GM18499 (cell line): ENCODE results near the gene HMCN2.
"Not testable (repeated sequence)": the region's sequence is repeated elsewhere in the genome, so short reads cannot be mapped to it uniquely, and the experiment has no call there.

Experiments used
- ATAC-seq: cut with Tn5 transposase; IDR thresholded peaks from one replicate; pipeline ENCODE4 v1.9.1; 2021; ENCODE audit warnings: moderate number of reproducible peaks; ENCODE audit not compliant: insufficient read depth, unreplicated experiment

The HMCN2 gene

DNA sequence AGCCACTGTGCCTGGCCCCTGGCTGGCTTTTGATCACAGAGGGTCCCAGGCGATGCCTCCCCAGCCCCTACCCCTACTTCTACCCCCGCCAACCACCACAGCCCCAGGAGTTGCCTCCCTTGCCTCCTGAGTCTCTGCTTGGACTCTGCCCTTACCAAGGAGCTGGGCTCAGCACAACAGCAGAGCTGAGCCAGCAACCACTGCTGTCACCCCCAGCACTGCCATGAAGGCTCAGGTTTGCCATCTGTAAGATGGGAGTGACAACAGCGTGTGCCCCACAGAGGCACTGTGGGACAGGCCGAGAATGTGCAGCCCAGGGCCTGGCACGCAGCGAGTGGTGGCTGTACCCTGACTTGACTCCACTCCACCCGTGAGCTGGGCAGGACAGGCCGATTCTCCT, 116.1 kb downstream of the HMCN2 start:
- ATAC-seq = no peak

DNA sequence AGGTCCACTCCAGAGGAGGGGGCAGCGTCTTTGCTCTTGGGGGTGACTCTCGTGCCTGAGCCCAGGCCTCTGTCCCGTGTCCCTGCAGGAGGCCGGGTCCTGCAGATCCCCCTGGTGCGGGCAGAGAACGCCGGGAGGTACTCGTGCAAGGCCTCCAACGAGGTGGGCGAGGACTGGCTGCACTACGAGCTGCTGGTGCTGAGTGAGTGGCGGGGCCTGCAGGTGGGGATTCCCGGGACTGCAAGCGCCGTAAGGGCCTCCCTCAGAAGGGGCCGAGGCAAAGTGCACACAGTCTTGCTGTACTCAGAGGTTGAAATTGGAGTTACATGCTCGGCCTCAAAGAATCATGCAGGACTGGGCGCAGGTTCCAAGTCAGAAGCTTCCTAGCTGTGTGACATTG, 116.5 kb downstream of the HMCN2 start:
- no peak for ATAC-seq

DNA sequence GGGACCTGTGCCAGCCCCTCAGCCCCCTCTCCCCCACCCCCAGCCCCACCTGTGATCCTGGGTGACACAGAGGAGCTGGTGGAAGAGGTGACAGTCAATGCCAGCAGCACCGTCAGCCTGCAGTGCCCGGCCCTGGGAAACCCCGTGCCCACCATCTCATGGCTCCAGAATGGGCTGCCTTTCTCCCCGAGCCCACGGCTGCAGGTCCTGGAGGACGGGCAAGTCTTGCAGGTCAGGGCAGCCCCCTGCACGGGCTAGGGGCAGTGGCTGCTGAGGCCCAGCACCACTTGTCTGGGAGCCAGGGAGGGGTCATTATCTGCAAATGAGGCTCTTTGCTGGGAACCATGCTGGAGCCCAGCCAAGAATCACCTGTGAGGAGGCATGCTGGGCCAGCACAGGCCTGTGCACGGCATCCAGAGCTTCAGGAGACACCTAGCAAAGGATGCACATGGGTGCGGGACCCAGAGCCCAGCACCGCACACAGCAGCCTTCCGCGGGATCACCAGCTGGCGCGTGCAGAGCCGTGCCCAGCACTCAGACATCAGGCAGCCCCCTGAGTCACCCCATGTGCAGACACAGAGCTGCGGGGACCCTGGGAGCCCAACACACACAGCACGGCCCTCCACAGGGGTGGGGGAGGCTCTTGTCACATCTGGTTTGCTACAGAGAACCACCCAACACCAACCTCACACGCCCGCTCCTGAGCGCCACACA, 117.2 kb downstream of the HMCN2 start:
- no peak for ATAC-seq

DNA sequence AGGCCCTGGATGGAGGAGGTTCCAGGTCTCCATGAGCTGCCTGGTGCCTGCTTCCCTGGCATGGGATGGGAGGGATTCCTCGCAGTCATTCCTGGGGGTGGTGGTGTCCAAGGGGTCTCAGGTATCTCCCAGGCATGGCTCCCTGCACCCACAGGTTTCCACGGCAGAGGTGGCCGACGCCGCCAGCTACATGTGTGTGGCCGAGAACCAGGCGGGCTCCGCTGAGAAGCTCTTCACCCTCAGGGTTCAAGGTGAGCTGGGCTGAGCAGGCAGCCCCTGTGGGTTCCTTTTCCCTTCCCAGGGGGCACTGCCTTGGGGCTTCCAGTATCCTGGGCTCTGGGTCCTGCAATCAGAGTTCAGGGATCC, 117.8 kb downstream of the HMCN2 start:
- ATAC-seq = no peak

DNA sequence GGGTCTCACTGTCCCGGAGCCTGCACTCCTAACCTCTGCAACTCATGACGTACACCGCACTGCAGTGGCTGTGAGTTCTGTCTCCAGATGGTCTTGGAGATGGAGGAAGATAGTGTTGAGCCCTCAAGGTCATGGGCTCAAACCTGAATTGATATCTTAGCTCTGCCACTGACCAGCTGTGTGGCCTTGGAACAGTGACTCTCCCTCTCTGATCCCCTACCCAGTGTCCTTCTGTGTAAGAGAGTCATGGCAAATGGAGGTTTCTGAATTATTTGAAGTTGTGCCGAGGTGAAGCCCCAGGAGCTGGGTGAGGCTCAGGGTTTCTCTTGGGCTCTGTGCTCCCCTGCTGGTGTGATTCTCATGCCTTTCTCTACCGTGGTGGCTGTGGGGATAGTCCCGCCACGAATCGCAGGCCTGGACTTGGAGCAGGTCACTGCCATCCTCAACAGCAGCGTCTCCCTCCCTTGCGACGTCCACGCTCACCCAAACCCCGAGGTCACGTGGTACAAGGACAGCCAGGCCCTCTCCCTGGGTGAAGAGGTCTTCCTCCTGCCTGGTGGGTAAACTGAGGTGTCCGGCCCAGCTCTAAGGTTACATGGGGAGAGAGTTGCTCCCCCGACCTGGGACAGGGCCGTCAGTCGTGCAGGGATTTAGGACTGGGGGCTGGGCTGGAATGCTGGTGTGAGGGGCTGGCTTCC, 118.6 kb downstream of the HMCN2 start:
- no peak for ATAC-seq

DNA sequence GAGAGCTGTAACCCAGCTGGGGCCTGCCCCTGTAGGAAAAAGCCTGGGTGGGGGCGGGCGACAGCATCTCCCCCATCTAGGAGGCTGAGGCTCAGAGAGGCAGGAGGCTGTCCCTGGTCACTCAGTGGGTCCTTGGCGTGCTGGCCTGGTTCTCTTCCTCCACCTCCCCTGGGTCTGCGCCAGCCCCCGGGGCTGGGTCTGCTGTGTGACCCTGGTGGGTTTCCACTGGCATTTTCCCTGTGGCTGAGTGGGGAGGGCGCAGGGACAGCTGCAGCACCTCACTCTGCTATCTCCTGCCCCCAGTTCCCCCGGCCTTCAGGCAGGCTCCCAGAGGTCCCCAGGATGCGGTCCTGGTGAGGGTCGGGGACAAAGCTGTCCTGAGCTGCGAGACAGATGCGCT, 119.7 kb downstream of the HMCN2 start:
- no peak for ATAC-seq

DNA sequence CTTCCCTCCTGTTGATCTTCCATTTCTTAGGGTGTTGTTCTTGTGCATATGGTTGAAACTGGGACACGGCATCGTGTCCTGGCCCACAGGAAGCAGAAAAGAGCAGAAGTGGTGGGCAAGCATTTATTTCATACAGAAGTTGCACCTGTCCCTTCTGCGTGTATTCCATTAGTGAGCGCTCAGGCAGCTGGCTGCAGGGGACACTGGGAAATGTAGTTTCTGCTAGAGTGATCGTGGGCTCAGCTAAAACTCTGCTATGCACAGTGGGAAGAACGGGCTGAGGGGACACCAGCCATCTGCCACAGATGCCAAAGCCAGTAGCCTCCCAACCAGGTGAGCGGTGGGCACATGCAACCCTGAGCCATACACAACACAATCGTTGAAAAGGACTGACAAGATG, 121.8 kb downstream of the HMCN2 start:
- no peak for ATAC-seq

DNA sequence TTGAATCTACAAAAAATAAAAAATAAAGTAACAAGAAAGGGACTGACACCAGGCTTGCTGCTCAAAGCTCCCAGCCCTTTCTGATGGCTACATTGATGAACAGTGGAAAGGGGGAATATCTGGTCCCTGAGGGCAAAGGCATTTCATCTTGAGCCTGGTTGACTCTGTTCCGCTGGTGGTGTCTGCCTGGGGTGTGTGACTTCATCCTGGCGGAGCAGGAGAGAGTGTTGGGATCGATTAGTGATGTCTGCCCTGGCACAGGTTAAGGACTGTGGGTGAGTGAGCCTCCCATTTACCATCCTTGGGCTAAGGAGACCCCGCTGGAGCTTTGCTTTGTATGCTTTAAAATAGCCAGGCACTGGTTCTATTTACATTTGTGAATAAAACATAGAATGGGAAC, 122.3 kb downstream of the HMCN2 start:
- no peak for ATAC-seq

DNA sequence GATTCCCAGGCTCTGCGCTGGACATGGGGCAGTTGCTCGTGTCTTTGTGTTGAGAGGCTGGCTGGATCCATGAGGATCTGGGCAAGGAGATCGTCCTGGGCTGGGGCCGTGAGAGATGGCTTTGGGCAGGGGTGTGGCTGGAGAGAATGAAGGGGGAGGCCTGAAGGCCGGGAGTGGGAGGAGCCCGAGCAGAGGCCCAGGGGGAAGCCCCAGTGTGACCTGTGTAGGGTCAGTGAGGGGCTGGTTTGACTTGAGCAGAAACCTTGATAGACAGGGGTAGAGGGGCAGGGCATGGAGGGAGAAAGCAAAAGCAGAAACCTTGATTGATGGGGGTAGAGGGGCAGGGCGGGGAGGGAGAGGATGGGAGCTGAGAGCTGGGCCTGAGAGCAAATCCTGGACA, 124.8 kb downstream of the HMCN2 start:
- ATAC-seq = no peak

DNA sequence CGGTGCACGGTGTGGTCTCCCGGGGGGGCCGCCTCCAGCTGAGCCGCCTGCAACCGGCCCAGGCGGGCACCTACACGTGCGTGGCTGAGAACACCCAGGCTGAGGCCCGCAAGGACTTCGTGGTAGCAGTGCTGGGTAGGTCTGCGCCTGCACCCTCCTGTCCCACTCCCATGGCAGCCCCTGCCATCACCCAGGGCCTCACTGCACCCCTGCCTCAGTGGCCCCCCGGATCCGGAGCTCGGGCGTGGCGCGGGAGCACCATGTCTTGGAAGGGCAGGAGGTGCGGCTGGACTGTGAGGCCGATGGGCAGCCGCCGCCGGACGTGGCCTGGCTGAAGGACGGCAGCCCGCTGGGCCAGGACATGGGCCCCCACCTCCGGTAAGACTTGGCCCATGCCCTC, 125.4 kb downstream of the HMCN2 start:
- ATAC-seq = no peak

DNA sequence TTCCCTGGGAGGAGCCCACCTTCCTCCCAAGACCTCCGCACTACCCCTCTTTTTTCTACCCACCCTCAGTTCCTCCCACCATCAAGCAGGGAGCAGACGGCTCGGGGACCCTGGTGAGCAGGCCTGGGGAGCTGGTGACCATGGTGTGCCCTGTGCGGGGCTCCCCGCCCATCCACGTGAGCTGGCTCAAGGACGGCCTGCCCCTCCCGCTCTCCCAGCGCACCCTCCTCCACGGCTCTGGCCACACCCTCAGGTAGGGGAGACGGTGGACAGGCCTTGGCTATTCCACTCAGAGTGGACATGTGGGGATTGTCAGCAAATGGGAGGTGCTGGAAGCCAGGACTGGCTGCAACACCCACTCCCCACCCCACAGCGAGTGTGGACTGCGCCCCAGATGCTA, 126.3 kb downstream of the HMCN2 start:
- no peak for ATAC-seq

DNA sequence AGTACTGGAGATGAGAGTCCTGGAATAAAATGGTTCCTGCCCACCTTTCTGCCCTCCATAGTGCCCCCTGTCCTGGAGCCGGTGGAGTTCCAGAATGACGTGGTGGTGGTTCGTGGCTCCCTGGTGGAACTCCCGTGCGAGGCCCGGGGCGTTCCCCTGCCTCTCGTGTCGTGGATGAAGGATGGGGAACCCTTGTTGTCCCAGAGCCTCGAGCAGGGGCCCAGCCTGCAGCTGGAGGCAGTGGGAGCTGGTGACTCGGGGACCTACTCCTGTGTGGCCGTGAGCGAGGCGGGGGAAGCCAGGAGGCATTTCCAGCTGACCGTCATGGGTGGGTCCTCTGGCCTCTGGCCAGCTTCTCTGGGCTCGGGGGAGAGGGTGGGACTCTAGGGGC, 128.1 kb downstream of the HMCN2 start:
- no peak for ATAC-seq

DNA sequence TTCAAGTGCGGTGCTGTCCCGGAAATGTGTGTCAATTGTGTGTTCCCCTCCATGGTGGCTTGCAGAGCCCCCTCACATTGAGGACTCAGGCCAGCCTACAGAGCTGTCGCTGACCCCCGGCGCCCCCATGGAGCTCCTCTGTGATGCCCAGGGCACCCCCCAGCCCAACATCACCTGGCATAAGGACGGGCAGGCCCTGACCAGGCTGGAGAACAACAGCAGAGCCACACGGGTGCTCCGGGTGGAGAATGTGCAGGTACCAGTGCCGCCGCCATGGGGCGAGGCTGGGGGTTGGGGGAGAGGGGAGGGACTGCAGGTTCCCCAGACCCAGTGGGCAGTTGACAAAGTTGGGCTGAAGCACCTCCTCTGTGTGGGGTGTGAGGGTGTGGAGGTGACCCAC, 128.8 kb downstream of the HMCN2 start:
- ATAC-seq = no peak

DNA sequence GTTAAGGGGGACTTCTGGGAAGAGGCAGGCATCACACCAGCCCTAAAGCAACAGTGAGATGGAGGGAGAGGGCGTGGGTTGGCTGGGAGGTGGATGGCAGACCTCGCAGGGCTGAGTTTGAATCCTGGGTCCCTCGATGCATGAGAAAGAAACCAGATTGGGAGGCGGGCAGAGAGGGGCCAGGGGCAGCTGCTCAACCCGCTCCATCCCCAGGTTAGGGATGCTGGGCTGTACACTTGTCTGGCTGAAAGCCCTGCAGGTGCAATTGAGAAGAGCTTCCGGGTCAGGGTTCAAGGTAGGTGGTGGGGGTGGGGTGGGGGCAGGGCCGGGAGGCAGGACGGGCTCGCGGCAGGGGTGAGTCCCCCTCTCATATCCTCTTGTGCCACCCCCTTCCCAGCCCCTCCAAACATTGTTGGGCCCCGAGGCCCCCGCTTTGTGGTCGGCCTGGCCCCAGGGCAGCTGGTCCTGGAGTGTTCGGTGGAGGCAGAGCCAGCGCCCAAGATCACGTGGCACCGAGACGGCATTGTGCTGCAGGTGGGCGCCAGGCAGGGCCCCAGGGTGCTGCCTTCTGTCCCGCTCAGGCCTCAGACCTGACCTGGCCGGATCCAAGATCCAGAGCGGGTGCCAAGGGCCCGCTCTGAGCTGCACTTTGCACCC, 129.4 kb downstream of the HMCN2 start:
- ATAC-seq = no peak

DNA sequence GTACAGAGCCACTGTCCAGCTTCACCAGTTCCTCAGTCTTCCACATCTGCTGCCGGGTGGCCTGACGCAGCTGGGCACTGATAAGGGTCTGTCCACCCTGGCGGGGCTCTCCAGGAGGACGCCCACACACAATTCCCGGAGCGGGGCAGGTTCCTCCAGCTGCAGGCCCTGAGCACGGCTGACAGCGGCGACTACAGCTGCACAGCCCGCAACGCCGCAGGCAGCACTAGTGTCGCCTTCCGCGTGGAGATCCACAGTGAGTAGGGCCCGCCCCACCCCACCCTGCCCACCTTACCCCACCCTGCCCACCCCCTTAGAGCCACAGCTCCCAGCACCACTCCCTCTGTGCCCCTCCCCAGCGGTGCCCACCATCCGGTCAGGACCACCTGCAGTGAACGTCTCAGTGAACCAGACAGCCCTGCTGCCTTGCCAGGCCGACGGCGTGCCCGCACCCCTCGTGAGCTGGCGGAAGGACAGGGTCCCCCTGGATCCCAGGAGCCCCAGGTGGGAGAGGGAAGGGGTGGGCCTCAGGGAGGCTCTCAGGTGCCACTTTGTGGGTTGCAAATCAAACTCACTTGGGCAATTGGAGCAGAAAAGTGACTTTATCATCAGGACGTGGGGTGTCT, 130.4 kb downstream of the HMCN2 start:
- ATAC-seq = no peak

DNA sequence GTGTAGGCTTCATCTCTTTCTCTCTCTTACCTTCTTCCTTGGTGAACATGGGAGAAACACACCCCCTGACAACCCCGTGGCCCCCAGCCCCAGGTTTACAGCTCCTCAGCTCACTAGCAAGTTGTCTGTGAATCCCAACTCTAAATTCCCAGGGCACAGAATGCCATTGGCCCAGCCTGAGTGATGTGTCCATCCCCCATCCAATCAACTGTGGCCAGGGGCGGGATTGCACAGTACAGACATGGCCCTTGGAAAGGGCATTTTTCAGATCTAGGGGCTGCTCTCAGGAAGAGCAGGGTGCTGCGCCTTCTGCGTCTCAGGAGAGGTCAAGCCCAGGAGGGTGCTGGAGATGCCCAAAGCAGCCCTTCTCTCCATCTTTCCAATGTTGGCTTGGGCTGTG, 131.0 kb downstream of the HMCN2 start:
- ATAC-seq = no peak

DNA sequence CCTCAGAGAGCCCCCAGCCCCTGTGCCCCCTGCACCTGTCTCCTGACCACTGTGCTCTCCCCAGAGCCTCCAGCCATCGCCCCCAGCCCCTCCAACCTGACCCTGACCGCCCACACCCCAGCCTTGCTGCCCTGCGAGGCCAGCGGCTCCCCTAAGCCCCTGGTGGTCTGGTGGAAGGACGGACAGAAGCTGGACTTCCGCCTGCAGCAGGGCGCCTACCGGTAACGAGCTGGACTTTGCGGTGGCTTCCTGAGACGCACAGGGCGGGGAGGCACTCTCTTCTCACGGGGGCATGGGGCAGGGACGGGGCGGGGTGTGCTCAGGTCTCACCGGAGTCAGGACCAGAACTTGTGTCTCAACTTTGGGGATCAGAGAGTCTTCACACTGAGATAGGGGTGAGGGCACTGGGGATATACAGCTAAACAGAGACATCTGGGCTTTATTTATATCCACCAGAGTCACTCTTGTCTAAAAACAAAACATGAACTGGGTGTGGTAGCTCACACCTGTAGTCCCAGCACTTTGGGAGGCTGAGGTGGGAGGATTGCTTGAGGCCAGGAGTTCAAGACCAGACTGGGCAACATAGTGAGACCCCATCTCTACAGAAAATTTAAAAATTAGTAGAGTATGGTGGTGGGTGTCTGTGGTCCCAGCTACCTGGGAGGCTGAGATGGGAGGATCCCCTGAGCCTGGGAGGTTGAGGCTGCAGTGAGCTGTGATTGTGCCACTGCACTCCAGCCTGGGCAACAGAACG, 133.1 kb downstream of the HMCN2 start:
- ATAC-seq = no peak

DNA sequence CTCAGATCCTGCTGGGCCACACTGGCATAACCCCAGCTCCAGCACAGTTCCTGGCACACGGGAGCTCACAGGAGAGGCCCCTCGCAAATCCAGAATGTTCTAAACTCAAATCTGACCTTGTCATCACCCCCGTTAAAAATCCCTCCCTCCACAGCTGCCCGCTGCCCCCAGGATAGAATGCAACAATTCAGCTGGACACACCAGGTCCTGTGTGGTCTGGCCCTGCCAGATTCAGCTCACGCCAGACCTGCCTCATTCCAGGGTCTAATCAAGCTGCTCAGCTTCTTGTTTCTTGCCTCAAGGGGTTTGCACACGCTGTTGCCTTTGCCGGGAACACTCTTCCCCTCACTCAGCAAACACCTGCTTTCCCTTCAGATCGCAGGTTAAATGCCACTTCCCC, 134.2 kb downstream of the HMCN2 start:
- ATAC-seq = no peak

DNA sequence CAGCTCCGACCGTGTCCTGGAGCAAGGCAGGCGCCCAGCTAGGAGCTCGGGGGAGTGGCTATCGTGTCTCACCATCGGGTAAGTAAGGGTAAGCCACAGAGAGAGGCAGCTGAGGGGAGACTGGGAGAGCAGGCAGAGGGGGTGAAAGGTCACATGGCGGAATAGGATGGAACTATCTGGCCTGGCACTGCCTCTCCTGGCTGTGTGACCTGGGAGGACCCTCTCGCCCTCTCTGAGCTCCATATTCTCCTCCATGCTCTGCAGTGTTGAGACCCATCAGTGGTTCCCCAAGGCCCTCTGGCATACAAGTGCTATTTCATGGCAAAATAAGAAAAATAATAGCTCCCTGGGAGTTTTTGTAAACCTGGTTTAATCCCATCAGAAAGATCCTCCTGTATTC, 135.3 kb downstream of the HMCN2 start:
- no peak for ATAC-seq

DNA sequence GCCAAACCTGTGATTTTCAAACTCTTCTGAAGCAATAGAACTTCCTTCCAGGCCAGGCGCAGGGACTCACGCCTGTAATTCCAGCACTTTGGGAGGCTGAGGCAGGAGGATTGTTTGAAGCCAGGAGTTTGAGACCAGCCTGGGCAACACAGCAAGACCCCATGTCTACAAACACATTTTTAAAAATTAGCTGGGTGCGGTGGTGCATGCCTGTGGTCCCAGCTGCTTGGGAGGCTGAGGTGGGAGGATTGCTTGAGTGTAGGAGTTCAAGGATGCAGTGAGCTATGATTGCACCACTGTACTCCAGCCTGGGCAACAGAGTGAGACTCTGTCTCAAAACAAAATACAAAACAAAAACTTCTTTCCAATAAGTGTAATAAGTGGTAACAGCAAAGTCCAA, 136.2 kb downstream of the HMCN2 start:
- ATAC-seq = not testable (repeated sequence)

DNA sequence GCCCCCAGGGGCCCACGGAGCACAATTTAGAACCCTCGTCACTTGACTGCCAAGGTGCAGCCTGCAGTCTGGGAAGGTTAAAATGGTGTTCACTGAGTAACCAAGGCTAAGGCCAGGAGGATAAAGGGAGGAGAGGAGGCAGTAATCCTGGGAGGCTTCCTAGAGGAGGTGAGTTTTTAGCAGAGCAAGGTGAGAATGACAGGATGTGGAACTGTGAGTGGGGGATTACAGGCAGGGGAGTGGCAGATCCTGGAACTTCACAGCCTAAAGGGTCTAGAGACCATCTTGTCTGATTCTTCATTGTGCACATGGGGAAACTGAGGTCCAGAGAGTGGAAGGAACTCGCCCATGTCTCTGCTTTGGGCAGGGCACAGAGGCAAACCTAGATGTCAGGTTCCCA, 136.7 kb downstream of the HMCN2 start:
- no peak for ATAC-seq
